IPS-20b (cell line): ENCODE results near the gene LIME1.

Experiments
- H3K27ac ChIP-seq: one replicate; pipeline ENCODE4 v1.5.1; 2013; ENCODE audit warnings: low read length
- H3K27me3 ChIP-seq: 2 replicates; pipeline ENCODE4 v1.6.1; 2013; ENCODE audit warnings: mild to moderate bottlenecking, low read length, inconsistent platforms; ENCODE audit not compliant: insufficient read depth
- H3K36me3 ChIP-seq: 2 replicates; pipeline ENCODE4 v1.6.1; 2013; ENCODE audit warnings: low read depth, mild to moderate bottlenecking, inconsistent platforms, low read length, moderate library complexity; ENCODE audit not compliant: insufficient read depth
- H3K4me1 ChIP-seq: 2 replicates; pipeline ENCODE4 v1.6.1; 2013; ENCODE audit warnings: mild to moderate bottlenecking, control low read depth, inconsistent platforms, low read length, moderate library complexity; ENCODE audit not compliant: insufficient read depth
- H3K4me3 ChIP-seq: 2 replicates; pipeline ENCODE4 v1.5.1; 2013; ENCODE audit warnings: mild to moderate bottlenecking, low read length, inconsistent platforms
- H3K9ac ChIP-seq: 2 replicates; pipeline ENCODE4 v1.6.1; 2013; ENCODE audit warnings: low read depth, mild to moderate bottlenecking, inconsistent platforms, low read length, moderate library complexity
- H3K9me3 ChIP-seq: 2 replicates; pipeline ENCODE4 v1.6.1; 2013; ENCODE audit warnings: mild to moderate bottlenecking, low read depth, low read length, inconsistent platforms; ENCODE audit not compliant: insufficient read depth

The LIME1 gene

DNA sequence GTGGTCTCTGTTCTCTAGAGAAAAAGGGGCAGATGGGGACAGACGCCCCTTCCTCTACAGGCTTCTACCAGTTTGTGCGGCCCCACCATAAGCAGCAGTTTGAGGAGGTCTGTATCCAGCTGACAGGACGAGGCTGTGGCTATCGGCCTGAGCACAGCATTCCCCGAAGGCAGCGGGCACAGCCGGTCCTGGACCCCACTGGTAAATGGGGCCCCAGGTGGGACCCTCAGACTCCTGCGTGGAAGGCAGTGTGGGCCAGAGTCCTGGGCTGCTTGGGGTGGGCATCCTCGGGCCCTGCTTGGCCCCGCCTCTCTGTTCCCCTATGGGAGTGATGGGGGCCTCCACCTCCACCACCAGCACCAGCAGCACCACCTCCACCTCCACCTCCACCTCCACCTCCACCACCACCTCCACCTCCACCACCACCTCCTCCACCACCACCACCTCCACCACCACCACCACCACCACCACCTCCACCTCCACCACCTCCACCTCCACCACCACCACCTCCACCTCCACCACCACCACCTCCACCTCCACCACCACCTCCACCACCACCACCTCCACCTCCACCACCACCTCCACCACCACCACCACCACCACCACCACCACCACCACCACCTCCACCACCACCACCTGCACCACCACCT is 43.3 kb upstream of the LIME1 start:
- Histone ChIP-seq H3K9ac (no peak overlapping the region), H3K27ac (no peak overlapping the region), H3K36me3 (no peaks in the 10 kb centered on the region), H3K4me1 (no peaks in the 10 kb centered on the region), H3K9me3 (no peaks in the 10 kb centered on the region), H3K4me3 (no peak overlapping the region), H3K27me3 (no peaks in the 10 kb centered on the region)

- H3K36me3 ChIP-seq: no peaks in the 10 kb centered on the region
- no peak overlapping the region for H3K9ac ChIP-seq
Measured at GRCh38 chr20:63693733-63694583, 42.5 kb upstream of the LIME1 start.

GRCh38 chr20:63694584-63695423 is 41.7 kb upstream of the LIME1 start:
- Histone ChIP-seq H3K27me3 (no peaks in the 10 kb centered on the region), H3K36me3 (no peaks in the 10 kb centered on the region), H3K9ac (no peak overlapping the region), H3K27ac (no peak overlapping the region), H3K4me1 (no peaks in the 10 kb centered on the region), H3K4me3 (no peak overlapping the region), H3K9me3 (no peaks in the 10 kb centered on the region)

More at GRCh38 chr20:63693733-63694583, 42.5 kb upstream of the LIME1 start:
- Histone ChIP-seq H3K4me1 (no peaks in the 10 kb centered on the region), H3K4me3 (no peak overlapping the region), H3K27ac (no peak overlapping the region), H3K27me3 (no peaks in the 10 kb centered on the region), H3K9me3 (no peaks in the 10 kb centered on the region)

DNA sequence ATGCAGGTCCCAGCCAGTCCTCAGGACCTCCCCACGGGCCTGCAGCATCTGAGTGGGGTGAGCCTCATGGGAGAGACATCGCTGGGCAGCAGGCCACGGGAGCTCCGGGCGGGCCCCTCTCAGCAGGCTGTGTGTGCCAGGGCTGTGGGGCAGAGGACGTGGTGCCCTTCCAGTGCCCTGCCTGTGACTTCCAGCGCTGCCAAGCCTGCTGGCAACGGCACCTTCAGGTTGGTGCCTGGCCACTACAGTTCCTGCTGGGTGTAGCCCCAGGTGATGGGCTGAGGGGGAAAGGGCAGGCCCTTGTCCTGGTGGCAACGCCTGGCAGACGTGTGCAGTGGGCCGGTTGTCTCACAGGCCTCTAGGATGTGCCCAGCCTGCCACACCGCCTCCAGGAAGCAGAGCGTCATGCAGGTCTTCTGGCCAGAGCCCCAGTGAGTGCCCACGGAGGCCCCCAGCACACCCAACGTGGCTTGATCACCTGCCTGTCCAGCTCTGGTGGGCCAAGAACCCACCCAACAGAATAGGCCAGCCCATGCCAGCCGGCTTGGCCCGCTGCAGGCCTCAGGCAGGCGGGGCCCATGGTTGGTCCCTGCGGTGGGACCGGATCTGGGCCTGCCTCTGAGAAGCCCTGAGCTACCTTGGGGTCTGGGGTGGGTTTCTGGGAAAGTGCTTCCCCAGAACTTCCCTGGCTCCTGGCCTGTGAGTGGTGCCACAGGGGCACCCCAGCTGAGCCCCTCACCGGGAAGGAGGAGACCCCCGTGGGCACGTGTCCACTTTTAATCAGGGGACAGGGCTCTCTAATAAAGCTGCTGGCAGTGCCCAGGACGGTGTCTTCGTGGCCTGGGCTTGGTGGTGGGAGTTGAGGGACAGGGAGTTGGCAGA is 40.8 kb upstream of the LIME1 start:
- no peak overlapping the region for H3K9ac ChIP-seq
- no peaks in the 10 kb centered on the region for H3K9me3 ChIP-seq
- H3K4me3 ChIP-seq: no peak overlapping the region
- no peaks in the 10 kb centered on the region for H3K36me3 ChIP-seq
- no peaks in the 10 kb centered on the region for H3K27me3 ChIP-seq
- no peak overlapping the region for H3K27ac ChIP-seq
- H3K4me1 ChIP-seq: no peaks in the 10 kb centered on the region

GRCh38 chr20:63696306-63696627 is 40.2 kb upstream of the LIME1 start:
- H3K4me3 ChIP-seq: peak overlapping the region; percentile 60; the same call in 1 of the 2 replicates

DNA sequence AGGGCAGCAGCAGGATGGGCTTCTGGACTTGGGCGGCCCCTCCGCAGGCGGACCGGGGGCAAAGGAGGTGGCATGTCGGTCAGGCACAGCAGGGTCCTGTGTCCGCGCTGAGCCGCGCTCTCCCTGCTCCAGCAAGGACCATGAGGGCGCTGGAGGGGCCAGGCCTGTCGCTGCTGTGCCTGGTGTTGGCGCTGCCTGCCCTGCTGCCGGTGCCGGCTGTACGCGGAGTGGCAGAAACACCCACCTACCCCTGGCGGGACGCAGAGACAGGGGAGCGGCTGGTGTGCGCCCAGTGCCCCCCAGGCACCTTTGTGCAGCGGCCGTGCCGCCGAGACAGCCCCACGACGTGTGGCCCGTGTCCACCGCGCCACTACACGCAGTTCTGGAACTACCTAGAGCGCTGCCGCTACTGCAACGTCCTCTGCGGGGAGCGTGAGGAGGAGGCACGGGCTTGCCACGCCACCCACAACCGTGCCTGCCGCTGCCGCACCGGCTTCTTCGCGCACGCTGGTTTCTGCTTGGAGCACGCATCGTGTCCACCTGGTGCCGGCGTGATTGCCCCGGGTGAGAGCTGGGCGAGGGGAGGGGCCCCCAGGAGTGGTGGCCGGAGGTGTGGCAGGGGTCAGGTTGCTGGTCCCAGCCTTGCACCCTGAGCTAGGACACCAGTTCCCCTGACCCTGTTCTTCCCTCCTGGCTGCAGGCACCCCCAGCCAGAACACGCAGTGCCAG is 39.7 kb upstream of the LIME1 start, which contains the start of gene TNFRSF6B:
TSS of gene TNFRSF6B (plus strand) at position 25 of the 729 bp plus-strand sequence. CDS start at position 141, 116 bp downstream.
- Histone ChIP-seq H3K27me3 (no peaks in the 10 kb centered on the region), H3K9me3 (no peaks in the 10 kb centered on the region), H3K27ac (no peak within 1 kb of the TSS), H3K4me3 (peak within 1 kb of the TSS; percentile 60), H3K36me3 (no peaks in the 10 kb centered on the region), H3K4me1 (no peaks in the 10 kb centered on the region), H3K9ac (peak within 1 kb of the TSS; percentile 51)

More at GRCh38 chr20:63696306-63696627, 40.2 kb upstream of the LIME1 start:
- no peak overlapping the region for H3K27ac ChIP-seq
- peak overlapping the region; percentile 51; the same call in 1 of the 2 replicates for H3K9ac ChIP-seq
- no peaks in the 10 kb centered on the region for H3K4me1 ChIP-seq
- no peaks in the 10 kb centered on the region for H3K36me3 ChIP-seq
- no peaks in the 10 kb centered on the region for H3K9me3 ChIP-seq
- H3K27me3 ChIP-seq: no peaks in the 10 kb centered on the region

- Histone ChIP-seq H3K9ac (no peak overlapping the region; the same call in 1 of the 2 replicates), H3K4me1 (no peaks in the 10 kb centered on the region), H3K4me3 (peak overlapping the region; percentile 60; the same call in 1 of the 2 replicates), H3K9me3 (no peaks in the 10 kb centered on the region), H3K27ac (no peak overlapping the region), H3K27me3 (no peaks in the 10 kb centered on the region), H3K36me3 (no peaks in the 10 kb centered on the region)
Measured at GRCh38 chr20:63697357-63697867, 39.1 kb upstream of the LIME1 start.

DNA sequence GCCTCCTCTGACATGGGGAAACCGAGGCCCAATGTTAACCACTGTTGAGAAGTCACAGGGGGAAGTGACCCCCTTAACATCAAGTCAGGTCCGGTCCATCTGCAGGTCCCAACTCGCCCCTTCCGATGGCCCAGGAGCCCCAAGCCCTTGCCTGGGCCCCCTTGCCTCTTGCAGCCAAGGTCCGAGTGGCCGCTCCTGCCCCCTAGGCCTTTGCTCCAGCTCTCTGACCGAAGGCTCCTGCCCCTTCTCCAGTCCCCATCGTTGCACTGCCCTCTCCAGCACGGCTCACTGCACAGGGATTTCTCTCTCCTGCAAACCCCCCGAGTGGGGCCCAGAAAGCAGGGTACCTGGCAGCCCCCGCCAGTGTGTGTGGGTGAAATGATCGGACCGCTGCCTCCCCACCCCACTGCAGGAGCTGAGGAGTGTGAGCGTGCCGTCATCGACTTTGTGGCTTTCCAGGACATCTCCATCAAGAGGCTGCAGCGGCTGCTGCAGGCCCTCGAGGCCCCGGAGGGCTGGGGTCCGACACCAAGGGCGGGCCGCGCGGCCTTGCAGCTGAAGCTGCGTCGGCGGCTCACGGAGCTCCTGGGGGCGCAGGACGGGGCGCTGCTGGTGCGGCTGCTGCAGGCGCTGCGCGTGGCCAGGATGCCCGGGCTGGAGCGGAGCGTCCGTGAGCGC is 38.5 kb upstream of the LIME1 start:
- H3K27ac ChIP-seq: no peak overlapping the region
- no peak overlapping the region for H3K9ac ChIP-seq
- no peaks in the 10 kb centered on the region for H3K4me1 ChIP-seq
- H3K9me3 ChIP-seq: no peaks in the 10 kb centered on the region
- no peaks in the 10 kb centered on the region for H3K36me3 ChIP-seq
- no peak overlapping the region for H3K4me3 ChIP-seq
- no peaks in the 10 kb centered on the region for H3K27me3 ChIP-seq

DNA sequence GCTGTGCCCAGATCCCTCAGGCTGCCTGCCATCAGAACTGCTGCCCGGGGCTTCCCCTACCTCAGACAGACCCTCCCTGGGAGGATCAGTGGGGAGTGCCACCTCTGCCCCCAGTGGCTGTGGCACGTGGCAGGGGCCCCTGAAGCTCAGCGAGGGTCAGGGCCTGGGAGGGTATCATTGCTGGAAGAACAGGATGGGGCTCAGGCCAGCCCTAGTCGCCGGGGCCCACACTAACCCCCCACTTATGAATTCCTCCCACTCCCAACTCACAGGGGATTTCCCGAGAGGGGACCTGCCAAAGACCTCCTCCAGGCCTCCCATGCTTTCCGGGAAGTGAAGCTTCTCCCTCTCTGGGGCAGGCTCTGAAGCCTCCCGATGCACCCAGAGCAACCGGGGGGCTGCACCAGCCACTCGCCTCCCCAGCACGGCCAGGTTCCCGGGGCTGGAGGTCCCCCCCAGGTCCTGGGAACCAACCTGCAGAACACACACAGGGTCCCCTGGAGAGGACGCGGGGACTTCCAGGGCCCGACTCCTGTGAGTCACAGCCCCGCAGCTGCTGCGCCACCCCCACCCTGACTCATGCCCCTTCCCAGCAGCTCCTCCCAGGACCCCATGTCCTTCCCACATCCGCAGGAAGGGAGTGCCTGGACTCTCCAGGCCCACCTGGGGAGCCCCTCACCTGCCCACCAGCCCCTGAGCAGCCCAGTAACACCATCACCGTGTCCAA is 37.6 kb upstream of the LIME1 start:
- no peaks in the 10 kb centered on the region for H3K9me3 ChIP-seq
- H3K36me3 ChIP-seq: no peaks in the 10 kb centered on the region
- no peak overlapping the region for H3K9ac ChIP-seq
- no peaks in the 10 kb centered on the region for H3K27me3 ChIP-seq
- no peak overlapping the region for H3K4me3 ChIP-seq
- H3K4me1 ChIP-seq: no peaks in the 10 kb centered on the region
- no peak overlapping the region for H3K27ac ChIP-seq
